Stimulated activated CD4-positive, alpha-beta T cell treated with anti-CD3 and anti-CD28 coated beads, Interleukin-12 subunit alpha, Interleukin-12 subunit beta, amount 100 ng/mL, for 24 hours (primary cell): Measurements from ENCODE around the gene PTRH2.
"Not testable (repeated sequence)": the region's sequence is repeated elsewhere in the genome, so short reads cannot be mapped to it uniquely, and the experiment has no call there.

Experiments
- DNase-seq, 2 experiments: peaks; one replicate each; pipeline ENCODE4 v3.0.0-alpha.2; 2020; ENCODE audit warnings: low read depth in 2 of 2

The PTRH2 gene

DNA sequence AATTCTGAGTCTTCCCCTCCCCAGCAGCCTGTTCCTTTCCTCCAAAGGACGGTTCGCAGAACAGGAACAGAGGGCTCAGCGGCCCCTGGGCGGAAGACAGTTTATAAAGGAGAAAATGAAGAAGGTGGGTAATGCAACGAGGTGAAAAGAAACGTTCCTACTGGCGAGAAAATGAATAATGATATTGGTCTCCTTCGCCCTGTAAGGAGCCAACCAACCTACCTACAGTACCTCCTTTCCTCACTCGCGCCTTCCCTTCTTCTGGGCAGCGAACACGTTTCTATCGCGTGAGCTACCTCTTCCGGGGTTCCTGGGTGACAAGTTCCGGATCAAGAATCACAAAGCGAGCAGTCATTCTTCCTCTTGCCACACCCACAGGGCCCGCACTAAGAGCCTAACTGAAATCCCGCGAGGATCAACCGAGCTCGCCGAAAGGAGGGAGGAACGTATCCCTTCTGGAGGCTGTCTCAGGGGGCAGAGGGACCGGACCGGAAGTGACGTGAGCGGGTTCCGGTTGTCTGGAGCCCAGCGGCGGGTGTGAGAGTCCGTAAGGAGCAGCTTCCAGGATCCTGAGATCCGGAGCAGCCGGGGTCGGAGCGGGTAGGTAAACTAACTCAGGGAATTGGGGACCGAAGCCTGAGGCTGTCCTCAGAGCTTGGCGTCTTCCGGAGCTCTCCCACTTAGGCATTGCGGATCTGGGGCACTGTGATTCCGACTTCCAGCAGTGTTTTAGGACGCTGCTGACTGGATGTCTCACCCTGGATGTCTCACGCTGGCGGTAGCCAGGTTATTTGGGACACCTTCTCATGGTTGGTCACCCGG lies at the start of gene PTRH2, which contains the start of gene VMP1:
Gene PTRH2, minus strand, starts transcription at position 282 of the 822 bp plus-strand sequence. CDS start 9,452 bp downstream, outside the sequence.
Gene VMP1, plus strand, starts transcription at position 506 of the 822 bp plus-strand sequence. CDS start 23,793 bp downstream, outside the sequence.
- DNase-seq, result peak; percentile 87 to 92

- DNase-seq, result no peak
Measured at GRCh38 chr17:59756236-59756818, 49.1 kb upstream of the PTRH2 start.

GRCh38 chr17:59755069-59755468 lies 47.8 kb upstream of the PTRH2 start:
- not testable (repeated sequence) for DNase-seq

- no peak for DNase-seq
Measured at GRCh38 chr17:59754552-59754951, 47.3 kb upstream of the PTRH2 start.

GRCh38 chr17:59753522-59754467 lies 46.6 kb upstream of the PTRH2 start:
- DNase-seq, result no peak

DNA sequence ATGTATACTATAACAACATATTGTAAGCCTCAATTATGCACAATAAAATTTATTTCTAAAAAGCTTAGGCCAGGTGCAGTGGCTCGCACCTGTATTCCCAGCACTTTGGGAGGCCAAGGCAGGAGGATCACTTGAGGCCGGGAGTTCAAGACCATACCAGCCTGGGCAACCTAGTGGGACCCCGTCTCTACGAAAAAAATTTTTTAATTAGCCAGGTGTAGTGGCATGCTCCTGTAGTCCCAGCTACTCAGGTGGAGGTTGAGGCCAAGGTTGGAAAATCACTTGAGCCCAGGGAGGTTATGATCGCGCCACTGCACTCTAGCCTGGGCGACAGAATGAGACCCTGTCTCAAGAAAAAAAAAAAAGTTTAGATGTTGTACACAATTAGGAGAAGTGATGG lies 45.7 kb upstream of the PTRH2 start:
- no peak for DNase-seq

DNA sequence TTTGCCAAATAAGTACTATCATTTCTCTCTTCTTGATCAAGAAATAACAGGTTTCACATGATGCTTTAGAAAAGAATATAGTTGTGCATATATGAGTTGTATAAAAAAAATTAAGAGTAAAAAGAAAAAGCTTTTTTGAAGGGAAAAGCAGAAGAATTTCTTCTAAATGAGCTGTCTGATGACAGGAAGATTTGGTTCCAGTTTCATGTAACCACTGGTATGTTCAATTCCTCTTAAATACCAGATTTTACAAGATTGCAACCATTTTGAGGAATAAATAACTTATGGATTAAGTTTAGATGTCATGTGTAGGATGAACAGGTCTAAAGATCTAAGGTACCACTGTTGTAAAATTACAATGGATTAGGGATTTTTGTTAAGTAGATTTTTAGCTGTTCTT lies 45.2 kb upstream of the PTRH2 start:
- no peak for DNase-seq

DNA sequence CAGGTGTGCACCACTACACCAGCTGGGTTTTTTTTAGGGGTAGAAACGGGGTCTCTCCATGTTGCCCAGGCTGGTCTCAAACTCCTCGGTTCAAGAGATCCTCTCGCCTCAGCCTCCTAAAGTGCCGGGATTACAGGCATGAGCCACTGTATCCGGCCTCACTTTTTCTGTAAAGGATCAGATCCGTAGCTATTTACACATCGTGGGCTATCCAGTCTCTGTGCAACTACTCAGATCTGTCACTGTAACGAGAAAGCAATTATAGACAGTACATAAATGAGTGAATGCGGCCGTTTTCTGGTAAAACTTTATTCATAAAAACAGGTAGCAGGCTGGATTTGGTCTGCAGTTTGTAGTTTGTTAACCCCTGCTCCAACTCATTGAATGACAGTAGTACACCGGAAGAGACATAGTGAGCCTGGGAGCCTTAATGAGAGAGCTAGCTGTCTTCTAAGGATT lies 44.8 kb upstream of the PTRH2 start:
- no peak for DNase-seq

DNA sequence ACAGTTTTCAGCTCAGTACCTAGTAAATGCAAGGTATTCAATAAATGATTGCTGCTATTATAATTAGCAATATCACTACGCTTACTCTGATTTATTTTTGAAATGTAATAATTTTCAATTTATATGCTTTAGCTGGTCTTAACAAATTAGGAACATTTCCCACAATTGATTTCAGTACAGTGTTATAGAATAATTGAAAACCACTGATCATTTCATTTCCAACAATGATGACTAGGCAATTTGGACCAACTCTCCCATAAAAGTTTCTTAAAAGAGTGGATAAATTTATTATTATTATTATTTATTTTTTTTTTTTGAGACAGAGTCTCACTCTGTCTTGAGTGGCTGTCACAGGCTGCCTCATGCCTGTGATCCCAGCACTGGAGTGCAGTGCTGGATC lies 41.4 kb upstream of the PTRH2 start:
- DNase-seq, result no peak

DNA sequence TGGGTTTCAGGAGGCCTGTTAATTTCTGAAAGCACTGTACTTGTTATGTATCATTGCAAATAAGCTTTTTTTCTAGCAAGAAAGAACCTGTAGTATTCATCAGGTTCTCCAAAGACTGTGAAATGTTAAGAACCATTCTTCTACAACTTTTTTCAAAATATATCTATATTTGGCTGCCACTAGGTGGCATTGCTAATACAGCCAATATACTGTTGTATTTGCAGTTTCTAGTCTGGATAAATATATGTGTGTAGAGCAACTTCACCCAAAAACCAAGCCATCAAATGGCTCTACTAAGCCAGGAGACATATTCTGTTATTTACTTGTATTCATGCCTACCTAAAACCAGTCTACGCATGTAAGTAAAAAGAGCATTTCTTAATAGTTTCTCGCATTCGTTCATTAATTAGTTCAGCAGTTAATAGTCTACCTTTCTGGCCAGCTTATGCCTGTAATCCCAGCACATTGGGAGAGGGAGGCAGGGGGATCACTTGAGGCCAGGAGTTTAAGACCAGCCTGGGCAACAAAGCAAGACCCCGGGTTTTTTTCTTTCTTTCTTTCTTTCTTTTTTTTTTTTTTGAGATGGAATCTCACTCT lies 39.7 kb upstream of the PTRH2 start:
- DNase-seq, result no peak

DNA sequence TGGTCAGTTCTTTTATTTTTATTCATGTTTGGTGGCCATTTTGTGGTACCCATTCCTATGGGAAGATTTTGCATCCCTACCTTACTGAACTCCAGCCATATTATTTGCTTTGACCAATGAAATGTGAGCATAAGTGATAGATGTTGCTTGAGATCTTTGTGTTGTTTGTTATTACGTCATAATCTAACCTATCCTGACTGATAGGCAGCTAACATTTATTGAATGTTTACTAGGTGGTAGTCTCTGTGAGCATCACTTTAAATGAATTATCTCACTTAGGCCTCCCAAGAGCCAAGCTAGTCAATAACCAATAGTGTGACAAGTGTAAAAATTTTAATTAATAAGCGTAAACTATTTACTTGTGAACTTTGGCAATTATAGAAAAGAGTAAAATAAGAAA lies 37.8 kb upstream of the PTRH2 start:
- no peak for DNase-seq

DNA sequence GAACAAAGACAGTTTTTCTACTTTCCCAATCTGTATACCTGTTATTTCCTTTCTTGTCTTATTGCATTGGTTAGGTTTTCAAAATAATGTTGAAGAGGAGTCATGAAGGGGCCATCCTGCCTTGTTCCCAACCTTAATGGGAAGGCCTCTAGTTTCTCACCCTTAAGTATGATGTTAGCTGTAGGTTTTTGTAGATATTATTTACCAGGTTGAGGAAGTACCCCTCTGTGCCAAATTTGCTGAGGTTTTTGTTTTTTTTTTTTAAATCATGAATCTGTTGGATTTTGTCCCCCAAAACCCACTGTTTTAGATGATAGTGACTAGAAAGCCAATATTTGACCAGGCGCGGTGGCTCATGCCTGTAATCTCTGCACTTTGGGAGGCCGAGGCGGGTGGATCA lies 36.6 kb upstream of the PTRH2 start:
- no peak for DNase-seq

DNA sequence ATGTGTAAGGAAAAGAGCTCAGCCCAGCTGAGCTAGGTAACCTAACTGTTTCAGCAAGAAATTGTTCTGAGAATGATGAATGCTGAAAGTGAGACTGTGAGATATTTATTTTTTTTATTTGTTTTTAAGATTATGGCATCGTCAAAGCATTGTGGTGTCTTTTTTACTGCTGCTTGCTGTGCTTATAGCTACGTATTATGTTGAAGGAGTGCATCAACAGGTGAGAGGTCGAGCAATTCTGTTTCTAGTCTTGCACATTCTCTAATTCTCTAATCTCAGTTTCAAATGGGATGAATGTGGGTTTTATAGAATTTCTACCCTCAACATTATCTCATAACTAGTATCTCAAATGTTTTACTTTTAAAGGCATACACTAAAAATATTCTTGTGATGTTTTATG lies 30.1 kb upstream of the PTRH2 start:
- DNase-seq, result no peak

GRCh38 chr17:59734226-59734625 lies 27.0 kb upstream of the PTRH2 start:
- no peak for DNase-seq

DNA sequence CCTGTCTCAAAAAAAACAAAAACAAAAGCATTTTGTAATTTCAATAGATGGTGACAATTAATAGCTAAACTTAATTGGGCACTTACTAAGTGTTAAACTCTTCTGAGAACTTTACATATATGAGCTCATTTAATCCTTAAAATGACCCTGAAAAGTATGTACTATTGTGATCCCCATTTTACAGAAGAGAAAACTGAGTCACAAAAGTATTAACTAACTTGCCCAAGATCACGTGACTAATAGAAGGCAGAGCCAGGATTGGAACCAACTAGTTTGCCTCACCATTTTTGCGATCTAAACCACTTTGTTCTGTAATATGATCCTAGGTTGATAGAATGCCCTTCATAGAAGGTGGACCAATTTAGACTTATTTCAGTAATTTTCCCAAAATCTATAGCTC lies 26.5 kb upstream of the PTRH2 start:
- DNase-seq, result no peak

DNA sequence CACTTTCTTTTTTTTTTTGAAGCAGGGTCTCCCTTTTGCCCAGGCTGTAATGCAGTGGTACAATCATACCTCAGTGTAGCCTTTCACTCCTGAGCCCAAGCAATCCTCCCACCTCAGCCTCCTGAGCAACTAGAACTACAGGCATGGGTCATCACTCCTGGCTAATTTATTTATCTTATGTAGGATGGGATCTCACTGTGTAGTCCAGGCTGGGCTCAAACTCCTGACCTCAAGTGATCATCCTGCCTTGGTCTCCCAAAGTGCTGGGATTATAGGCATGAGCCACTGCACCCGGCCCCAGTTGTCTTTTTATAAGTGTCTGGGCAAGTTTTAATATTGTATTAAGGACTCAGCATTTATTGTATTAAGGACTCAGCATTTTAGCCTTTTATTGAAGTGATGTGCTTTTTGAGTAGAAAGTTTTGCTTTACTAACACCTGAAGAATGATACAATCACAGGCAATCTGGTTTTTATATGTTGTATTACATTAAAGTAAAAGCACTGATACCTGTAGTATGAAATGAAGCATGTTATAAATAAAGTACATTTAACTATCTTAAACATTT lies 23.1 kb upstream of the PTRH2 start:
- no peak for DNase-seq

- no peak for DNase-seq
Measured at GRCh38 chr17:59727817-59728533, 20.7 kb upstream of the PTRH2 start.

GRCh38 chr17:59725691-59726090 lies 18.5 kb upstream of the PTRH2 start:
- DNase-seq, result no peak

GRCh38 chr17:59723607-59724006 lies 16.4 kb upstream of the PTRH2 start:
- DNase-seq, result no peak

- DNase-seq, result no peak
Measured at GRCh38 chr17:59723041-59723440, 15.8 kb upstream of the PTRH2 start.

DNA sequence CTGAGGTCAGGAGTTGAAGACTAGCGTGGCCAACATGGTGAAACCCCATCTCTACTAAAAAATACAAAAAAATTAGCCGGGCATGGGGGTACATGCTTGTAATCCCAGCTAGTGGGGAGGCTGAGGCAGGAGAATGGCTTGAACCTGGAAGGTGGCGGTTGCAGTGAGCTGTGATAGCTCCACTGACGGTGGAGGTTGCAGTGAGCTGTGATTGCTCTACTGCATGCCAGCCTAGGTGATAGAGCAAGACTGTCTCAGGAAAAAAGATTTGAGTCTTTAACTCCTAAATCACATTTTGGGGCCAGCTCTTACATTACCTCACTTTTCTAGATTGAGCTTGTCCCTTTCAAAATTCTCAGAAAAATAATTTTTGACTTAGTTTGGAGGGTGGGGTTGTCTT lies 15.4 kb upstream of the PTRH2 start:
- no peak for DNase-seq
